Natural killer cell treated with Interleukin-12 subunit alpha and Interleukin-12 subunit beta and Interleukin-15 and Interleukin-18, amount 100 ng/mL, for 72 hours (primary cell): ENCODE results near the gene LIG3. TPM values are rescaled to one million over a fixed set of nuclear protein-coding genes. Genes with fewer than 3 reads are reported as not detected.
"Not testable (repeated sequence)": the region's sequence is repeated elsewhere in the genome, so short reads cannot be mapped to it uniquely, and the experiment has no call there.

Experiments
- ATAC-seq, 2 donors: fragments of 150-1000 bp; cut with Tn5 transposase in 1 of 2; sonication (Bioruptor Pico), chemical (Tn5 transposase) in 1 of 2; 2 replicates each; pipeline ENCODE4 v1.10.0; 2021
- DNase-seq: peaks from one replicate; pipeline ENCODE4 v3.0.0; 2022; ENCODE audit warnings: low spot score
- H3K27ac Mint-ChIP-seq, 2 donors: 1 replicate in 1 of 2; 2 replicates in 1 of 2; pipeline ENCODE4 v1.8.0; 2022; ENCODE audit warnings: mixed read lengths in 2 of 2, mild to moderate bottlenecking in 1 of 2, moderate library complexity in 1 of 2
- H3K27me3 Mint-ChIP-seq, 2 donors: 1 replicate in 1 of 2; 2 replicates in 1 of 2; pipeline ENCODE4 v1.8.0; 2022; ENCODE audit warnings: mixed read lengths in 2 of 2
- H3K36me3 Mint-ChIP-seq: one replicate; pipeline ENCODE4 v1.8.0; 2022; ENCODE audit warnings: mixed read lengths
- H3K4me1 Mint-ChIP-seq, 2 donors: 1 replicate in 1 of 2; 2 replicates in 1 of 2; pipeline ENCODE4 v1.8.0; 2022; ENCODE audit warnings: low read depth in 2 of 2, mixed read lengths in 2 of 2, mild to moderate bottlenecking in 1 of 2
- H3K4me3 Mint-ChIP-seq: one replicate; pipeline ENCODE4 v1.8.0; 2022; ENCODE audit warnings: mixed read lengths
- H3K9me3 Mint-ChIP-seq: 2 replicates; pipeline ENCODE4 v1.8.0; 2022; ENCODE audit warnings: mixed read lengths
- total RNA-seq, 2 donors: library from RNA; stranded (reverse); gene quantifications; one replicate each; pipeline ENCODE4 v1.2.3, GENCODE V29; 2022

The LIG3 gene
- total RNA-seq, 2 donors from 2014 or later, result 65.8 to 89.4 TPM

DNA sequence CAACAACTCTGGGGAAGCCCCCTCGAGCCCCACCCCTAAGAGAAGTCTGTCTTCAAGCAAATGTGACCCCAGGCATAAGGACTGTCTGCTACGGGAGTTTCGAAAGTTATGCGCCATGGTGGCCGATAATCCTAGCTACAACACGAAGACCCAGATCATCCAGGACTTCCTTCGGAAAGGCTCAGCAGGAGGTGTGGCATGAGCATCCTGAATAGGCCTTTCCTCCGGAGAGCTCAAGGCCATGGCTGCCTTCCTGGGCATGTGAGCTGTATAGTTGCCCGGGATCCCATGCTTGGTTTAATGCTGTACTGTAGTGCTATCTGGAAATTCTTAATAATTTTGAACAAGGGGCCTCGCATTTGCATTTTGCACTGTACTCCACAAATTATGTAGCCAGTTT is 9.2 kb downstream of the LIG3 start:
- Mint-ChIP-seq H3K4me3 (no peak overlapping the region), H3K27ac (peak overlapping the region in 1 of 2 donors; percentile 37), H3K36me3 (peaks cover 10% of the 10 kb centered on the region), H3K4me1 (peaks cover 18 to 27% of the 10 kb centered on the region in 2 donors), H3K27me3 (no peaks in the 10 kb centered on the region), H3K9me3 (no peaks in the 10 kb centered on the region)
- DNase-seq (no peak), ATAC-seq (no peak)

- Mint-ChIP-seq H3K36me3 (peaks cover 5% of the 10 kb centered on the region), H3K9me3 (no peaks in the 10 kb centered on the region), H3K4me3 (no peak overlapping the region), H3K4me1 (peaks cover 18 to 24% of the 10 kb centered on the region in 2 donors), H3K27ac (peak overlapping the region; percentile 37 to 82), H3K27me3 (no peaks in the 10 kb centered on the region)
- no peak for DNase-seq
- ATAC-seq, result peak; percentile 43 to 56
These were observed 10.6 kb downstream of the LIG3 start for GRCh38 chr17:34990921-34991365.

DNA sequence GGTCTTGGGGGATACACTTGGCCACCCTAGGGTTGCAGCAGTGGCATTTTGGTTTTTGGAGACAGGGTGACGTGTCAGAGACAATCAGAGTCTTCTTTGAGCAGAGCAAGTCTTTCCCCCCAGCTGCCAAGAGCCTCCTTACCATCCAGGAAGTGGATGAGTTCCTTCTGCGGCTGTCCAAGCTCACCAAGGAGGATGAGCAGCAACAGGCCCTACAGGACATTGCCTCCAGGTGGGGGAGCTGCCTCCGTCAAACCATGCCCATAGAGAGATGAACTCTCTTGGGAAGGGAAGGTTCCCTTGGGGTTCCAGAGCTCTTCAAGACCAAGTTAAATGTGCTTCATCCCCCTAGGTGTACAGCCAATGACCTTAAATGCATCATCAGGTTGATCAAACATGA is 11.3 kb downstream of the LIG3 start:
- peak overlapping the region; percentile 33 for H3K4me3 Mint-ChIP-seq
- H3K9me3 Mint-ChIP-seq, result no peaks in the 10 kb centered on the region
- peaks cover 9% of the 10 kb centered on the region for H3K36me3 Mint-ChIP-seq
- no peak for ATAC-seq
- no peak for DNase-seq
- H3K27ac Mint-ChIP-seq, result peak overlapping the region; percentile 37 to 82
- H3K4me1 Mint-ChIP-seq, result peaks cover 18 to 24% of the 10 kb centered on the region in 2 donors
- no peaks in the 10 kb centered on the region for H3K27me3 Mint-ChIP-seq

DNA sequence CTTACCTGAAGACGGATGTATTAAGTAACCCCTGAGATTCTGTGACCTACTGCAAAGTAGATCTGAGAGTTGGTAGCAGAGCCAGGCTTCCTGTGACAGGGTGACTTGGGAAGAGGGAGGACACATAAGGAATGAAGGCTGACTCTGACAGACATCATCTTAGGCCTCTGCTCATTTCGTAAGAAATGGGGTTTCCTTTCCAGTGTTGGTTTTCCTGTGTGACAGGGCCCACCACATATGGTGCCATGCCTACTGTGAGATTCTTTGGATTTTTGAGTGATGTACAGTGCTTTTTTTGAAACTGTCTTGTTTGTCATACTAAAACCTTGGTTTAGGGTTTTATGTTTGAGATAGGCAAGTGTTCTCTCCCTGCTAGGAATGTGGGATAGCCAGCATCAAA is 12.7 kb downstream of the LIG3 start:
- Mint-ChIP-seq H3K9me3 (no peaks in the 10 kb centered on the region), H3K27me3 (no peaks in the 10 kb centered on the region), H3K27ac (peak overlapping the region; percentile 37 to 82), H3K36me3 (peaks cover 9% of the 10 kb centered on the region), H3K4me1 (peaks cover 18 to 25% of the 10 kb centered on the region in 2 donors), H3K4me3 (peak overlapping the region; percentile 9)
- DNase-seq (no peak), ATAC-seq (peak in 1 of 2 donors; percentile 50)

DNA sequence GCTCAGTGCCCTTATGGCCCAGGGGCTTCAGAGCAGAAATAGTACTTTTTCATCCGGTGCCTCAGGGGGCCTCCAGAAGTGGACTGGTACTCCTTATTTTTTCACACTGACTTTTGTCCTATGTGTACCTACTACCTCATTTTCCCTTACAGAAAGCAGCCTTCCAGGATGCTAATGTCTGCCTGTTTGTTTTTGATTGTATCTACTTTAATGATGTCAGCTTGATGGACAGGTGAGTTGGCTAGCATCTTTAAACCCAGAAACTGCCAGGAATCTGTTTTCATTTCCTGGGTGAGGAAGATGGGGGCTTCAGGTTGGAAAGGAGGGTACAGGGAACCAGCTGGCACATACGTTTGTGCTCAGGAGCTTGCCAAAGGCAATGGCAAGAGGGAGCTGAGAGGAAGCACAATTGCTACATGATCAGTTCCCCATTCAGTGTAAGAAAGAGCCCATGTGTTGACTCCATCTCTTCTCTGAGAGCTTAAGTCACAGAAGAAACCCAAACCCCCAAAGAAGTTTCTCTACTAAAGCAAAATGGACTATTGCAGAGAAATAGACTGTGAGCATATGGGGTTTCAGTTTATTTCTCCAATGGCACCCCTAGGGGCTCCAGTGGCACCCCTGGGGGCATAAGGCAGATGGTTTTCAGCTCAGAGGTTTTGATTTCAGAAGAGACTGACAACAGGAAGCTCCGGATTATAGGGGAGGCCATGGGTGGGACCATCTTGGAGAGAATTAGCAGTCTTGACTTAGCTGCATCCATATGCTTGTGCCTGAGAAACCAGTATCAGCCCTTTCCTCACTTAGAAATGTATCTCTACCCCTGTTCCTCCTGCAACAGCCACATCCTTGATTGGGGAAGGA is 16.3 kb downstream of the LIG3 start:
- H3K9me3 Mint-ChIP-seq, result no peaks in the 10 kb centered on the region
- H3K4me3 Mint-ChIP-seq, result no peak overlapping the region
- H3K36me3 Mint-ChIP-seq, result peaks cover 5% of the 10 kb centered on the region
- no peak for ATAC-seq
- peak overlapping the region in 1 of 2 donors; percentile 47 for H3K27ac Mint-ChIP-seq
- H3K27me3 Mint-ChIP-seq, result no peaks in the 10 kb centered on the region
- H3K4me1 Mint-ChIP-seq, result peaks cover 18 to 22% of the 10 kb centered on the region in 2 donors
- DNase-seq, result no peak

DNA sequence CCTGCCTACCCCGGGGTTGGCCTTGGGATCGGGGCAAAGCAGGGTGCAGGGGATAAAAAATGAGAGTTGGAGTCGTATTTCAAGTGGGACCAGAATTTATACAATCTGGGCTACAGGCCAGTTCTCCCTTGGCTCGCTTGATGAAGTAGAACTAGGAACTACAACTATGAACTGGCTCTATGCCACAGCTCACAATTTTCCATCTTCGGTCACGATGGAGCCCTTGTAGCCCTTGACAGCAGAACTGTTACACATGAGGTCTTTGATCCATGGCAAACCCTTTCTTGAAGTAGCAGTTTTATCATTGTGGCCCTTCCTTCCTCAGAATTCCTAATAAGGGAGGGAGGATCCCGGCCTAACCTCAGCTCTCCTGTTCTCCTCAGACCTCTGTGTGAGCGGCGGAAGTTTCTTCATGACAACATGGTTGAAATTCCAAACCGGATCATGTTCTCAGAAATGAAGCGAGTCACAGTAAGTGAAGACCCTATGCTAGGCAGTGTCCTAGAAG is 17.1 kb downstream of the LIG3 start:
- peaks cover 10 to 18% of the 10 kb centered on the region in 2 donors for H3K4me1 Mint-ChIP-seq
- H3K9me3 Mint-ChIP-seq, result no peaks in the 10 kb centered on the region
- ATAC-seq, result no peak
- H3K27ac Mint-ChIP-seq, result peak overlapping the region in 1 of 2 donors; percentile 74
- H3K27me3 Mint-ChIP-seq, result no peaks in the 10 kb centered on the region
- peaks cover 7% of the 10 kb centered on the region for H3K36me3 Mint-ChIP-seq
- no peak overlapping the region for H3K4me3 Mint-ChIP-seq
- DNase-seq, result no peak

GRCh38 chr17:34998205-34998604 is 17.9 kb downstream of the LIG3 start:
- Mint-ChIP-seq H3K27me3 (no peaks in the 10 kb centered on the region), H3K27ac (peak overlapping the region; percentile 40 to 74), H3K4me3 (no peak overlapping the region), H3K36me3 (peaks cover 11% of the 10 kb centered on the region), H3K4me1 (peaks cover 2 to 16% of the 10 kb centered on the region in 2 donors), H3K9me3 (no peaks in the 10 kb centered on the region)
- ATAC-seq (peak; percentile 90 to 91), DNase-seq (peak; percentile 79)

DNA sequence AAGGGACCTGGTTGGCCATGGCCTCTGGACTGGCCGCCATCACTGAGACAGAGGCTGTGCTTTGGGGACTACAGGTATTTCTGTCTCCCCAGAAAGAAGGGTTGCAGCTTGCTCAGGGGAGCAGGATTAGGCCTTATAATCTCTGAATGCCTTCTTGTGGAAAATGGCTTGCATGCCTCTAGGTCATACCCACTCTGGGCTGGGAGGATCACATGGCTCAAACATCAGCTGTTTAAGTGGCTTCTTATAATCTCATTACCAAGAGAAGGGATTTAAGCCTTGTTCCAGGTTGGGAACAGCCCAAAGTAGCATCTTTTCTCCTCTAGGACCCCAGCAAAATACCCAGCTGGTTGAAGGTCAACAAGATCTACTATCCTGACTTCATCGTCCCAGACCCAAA is 19.1 kb downstream of the LIG3 start:
- Mint-ChIP-seq H3K4me1 (peaks cover 0 to 13% of the 10 kb centered on the region in 2 donors), H3K4me3 (no peak overlapping the region), H3K36me3 (peaks cover 11% of the 10 kb centered on the region), H3K9me3 (no peaks in the 10 kb centered on the region), H3K27ac (peak overlapping the region; percentile 37 to 39), H3K27me3 (no peaks in the 10 kb centered on the region)
- DNase-seq (no peak), ATAC-seq (no peak)

- DNase-seq, H3K4me3 Mint-ChIP-seq, ATAC-seq, H3K9me3 Mint-ChIP-seq, H3K27me3 Mint-ChIP-seq: not testable (repeated sequence)
- Mint-ChIP-seq H3K36me3 (peaks cover 11% of the 10 kb centered on the region), H3K27ac (peak overlapping the region in 1 of 2 donors; percentile 56), H3K4me1 (peaks cover 0 to 13% of the 10 kb centered on the region in 2 donors)
These were observed 20.7 kb downstream of the LIG3 start for GRCh38 chr17:35000965-35001364.

DNA sequence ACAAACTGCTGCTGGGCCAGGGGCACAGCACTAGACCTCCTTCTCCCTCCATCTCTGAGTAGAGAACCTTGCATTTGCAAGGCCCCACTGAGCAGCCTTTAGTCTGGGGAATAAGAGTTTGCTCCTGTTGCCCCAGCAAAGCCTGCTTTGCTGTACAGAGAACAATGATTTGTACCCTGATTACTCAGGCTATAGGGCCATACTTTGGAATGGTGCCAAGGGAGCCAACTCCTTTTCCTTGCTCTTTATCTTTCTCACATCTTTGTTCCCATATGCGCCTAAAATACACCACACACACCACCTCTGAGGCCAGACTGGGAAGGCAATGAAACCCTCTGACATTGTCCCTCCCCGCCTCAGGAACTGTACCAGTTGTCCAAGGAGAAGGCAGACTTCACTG is 21.2 kb downstream of the LIG3 start:
- Mint-ChIP-seq H3K9me3 (no peaks in the 10 kb centered on the region), H3K27me3 (no peaks in the 10 kb centered on the region), H3K27ac (peak overlapping the region in 1 of 2 donors; percentile 56), H3K4me1 (peaks cover 0 to 13% of the 10 kb centered on the region in 2 donors), H3K36me3 (peaks cover 7% of the 10 kb centered on the region), H3K4me3 (no peak overlapping the region)
- ATAC-seq (no peak), DNase-seq (no peak)

DNA sequence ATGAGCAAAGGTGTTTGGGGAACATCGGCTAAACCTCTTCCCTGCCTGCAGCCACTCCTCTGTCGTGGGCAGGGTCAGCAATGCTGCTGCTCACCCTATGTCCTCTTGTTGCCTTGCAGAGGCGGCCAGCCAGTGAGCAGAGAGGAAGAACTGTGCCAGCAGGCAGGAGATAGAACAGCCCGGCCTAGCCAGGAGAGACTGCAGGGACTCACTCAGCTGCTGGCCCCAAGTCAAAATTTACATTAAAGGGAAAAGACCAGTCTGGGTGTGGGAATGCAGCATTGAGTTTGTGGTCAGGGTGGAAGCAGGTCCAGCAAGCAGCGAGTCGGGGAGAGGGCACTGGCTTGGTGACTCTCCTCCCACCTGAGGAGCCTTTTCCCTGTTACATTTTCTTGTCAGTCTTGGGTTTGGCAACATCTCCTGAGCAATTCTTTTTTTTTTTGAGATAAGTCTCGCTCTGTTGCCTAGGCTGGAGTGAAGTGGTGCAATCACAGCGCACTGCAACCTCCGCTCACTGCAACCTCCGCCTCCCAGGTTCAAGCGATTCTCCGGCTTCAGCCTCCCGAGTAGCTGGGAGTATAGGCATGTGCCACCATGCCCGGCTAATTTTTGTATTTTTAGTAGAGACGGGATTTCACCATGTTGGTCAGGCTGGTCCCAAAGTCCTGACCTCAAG is 22.7 kb downstream of the LIG3 start:
- Mint-ChIP-seq H3K4me1 (peaks cover 7 to 20% of the 10 kb centered on the region in 2 donors), H3K27ac (peak overlapping the region; percentile 56 to 58), H3K4me3 (no peak overlapping the region), H3K27me3 (no peaks in the 10 kb centered on the region), H3K9me3 (no peaks in the 10 kb centered on the region), H3K36me3 (peaks cover 7% of the 10 kb centered on the region)
- DNase-seq (no peak), ATAC-seq (no peak)

DNA sequence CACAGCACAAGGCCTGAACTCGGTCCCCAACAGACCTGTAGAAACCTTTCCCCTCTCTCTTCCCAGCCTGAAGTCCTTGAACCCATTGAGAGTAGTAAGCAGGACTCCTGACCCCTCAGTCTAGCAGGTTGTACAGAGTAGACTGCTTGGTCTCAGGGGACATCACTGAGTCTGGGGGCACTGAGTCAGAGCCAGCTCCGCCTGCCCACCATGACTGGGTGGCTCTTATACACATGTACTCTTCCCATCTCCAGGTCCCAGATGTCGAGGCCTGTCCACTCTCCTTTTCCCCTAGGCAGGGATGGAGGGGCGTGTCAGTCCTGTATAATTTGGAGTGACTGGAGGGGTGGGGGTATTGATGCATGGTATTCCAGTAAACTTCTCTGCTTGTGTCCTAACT is 23.5 kb downstream of the LIG3 start:
- no peaks in the 10 kb centered on the region for H3K9me3 Mint-ChIP-seq
- ATAC-seq (no peak), DNase-seq (no peak)
- no peaks in the 10 kb centered on the region for H3K27me3 Mint-ChIP-seq
- peaks cover 7 to 15% of the 10 kb centered on the region in 2 donors for H3K4me1 Mint-ChIP-seq
- no peak overlapping the region for H3K4me3 Mint-ChIP-seq
- peak overlapping the region; percentile 49 to 56 for H3K27ac Mint-ChIP-seq
- H3K36me3 Mint-ChIP-seq, result peaks cover 7% of the 10 kb centered on the region

- DNase-seq, result no peak
- Mint-ChIP-seq H3K27ac (no peak overlapping the region), H3K36me3 (peaks cover 14% of the 10 kb centered on the region), H3K4me3 (no peak overlapping the region), H3K27me3 (no peaks in the 10 kb centered on the region), H3K4me1 (peaks cover 7 to 15% of the 10 kb centered on the region in 2 donors), H3K9me3 (no peaks in the 10 kb centered on the region)
- ATAC-seq, result no peak
These were observed 26.0 kb downstream of the LIG3 start for GRCh38 chr17:35006345-35006744.

GRCh38 chr17:35006961-35007360 is 26.6 kb downstream of the LIG3 start:
- no peaks in the 10 kb centered on the region for H3K27me3 Mint-ChIP-seq
- H3K4me1 Mint-ChIP-seq, result peaks cover 7 to 15% of the 10 kb centered on the region in 2 donors
- H3K9me3 Mint-ChIP-seq, result no peaks in the 10 kb centered on the region
- H3K27ac Mint-ChIP-seq, result peak overlapping the region; percentile 42 to 56
- no peak overlapping the region for H3K4me3 Mint-ChIP-seq
- DNase-seq (no peak), ATAC-seq (no peak)
- H3K36me3 Mint-ChIP-seq, result peaks cover 14% of the 10 kb centered on the region
